Esophagus muscularis mucosa (tissue), 4 donors: ENCODE data around the gene TEX55.

Experiments used
- CTCF ChIP-seq, 3 experiments: fragments of 200-600 bp in 2 of 3; fragments of 450-650 bp in 1 of 3; sonication (generic) in 2 of 3; IDR thresholded peaks; one replicate each; pipeline ENCODE4 v1.5.1; 2017 to 2019; ENCODE audit warnings: antibody characterized with exemption in 3 of 3, mild to moderate bottlenecking in 2 of 3, moderate library complexity in 1 of 3
- EP300 ChIP-seq: sonication (generic); formaldehyde crosslinking; IDR thresholded peaks from one replicate; pipeline ENCODE4 v1.6.1; 2017; ENCODE audit warnings: antibody characterized with exemption
- POLR2A ChIP-seq: fragments of 450-650 bp; IDR thresholded peaks from one replicate; pipeline ENCODE4 v1.6.1; 2017; ENCODE audit warnings: antibody characterized with exemption, moderate library complexity, mild to moderate bottlenecking, low read depth
- POLR2AphosphoS5 ChIP-seq, 2 donors: sonication (generic); formaldehyde crosslinking; IDR thresholded peaks; one replicate each; pipeline ENCODE4 v1.6.1; 2017; ENCODE audit warnings: antibody characterized with exemption in 2 of 2

- TF ChIP-seq POLR2A (no peak), CTCF (IDR thresholded peaks at IDR 0.05) (no peak), POLR2AphosphoS5 (IDR thresholded peaks at IDR 0.05) (no peak), EP300 (no peak)
Measured at GRCh38 chr3:119148493-119149180, 2.7 kb downstream of the TEX55 start.
